HG02973 (cell line): Measurements from ENCODE around the gene ASCL4.
"Not testable (repeated sequence)": the region's sequence is repeated elsewhere in the genome, so short reads cannot be mapped to it uniquely, and the experiment has no call there.

Experiments
- ATAC-seq: cut with Tn5 transposase; IDR thresholded peaks from one replicate; pipeline ENCODE4 v1.9.1; 2021; ENCODE audit warnings: moderate library complexity; ENCODE audit not compliant: unreplicated experiment

ASCL4 gene, protein sequence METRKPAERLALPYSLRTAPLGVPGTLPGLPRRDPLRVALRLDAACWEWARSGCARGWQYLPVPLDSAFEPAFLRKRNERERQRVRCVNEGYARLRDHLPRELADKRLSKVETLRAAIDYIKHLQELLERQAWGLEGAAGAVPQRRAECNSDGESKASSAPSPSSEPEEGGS

DNA sequence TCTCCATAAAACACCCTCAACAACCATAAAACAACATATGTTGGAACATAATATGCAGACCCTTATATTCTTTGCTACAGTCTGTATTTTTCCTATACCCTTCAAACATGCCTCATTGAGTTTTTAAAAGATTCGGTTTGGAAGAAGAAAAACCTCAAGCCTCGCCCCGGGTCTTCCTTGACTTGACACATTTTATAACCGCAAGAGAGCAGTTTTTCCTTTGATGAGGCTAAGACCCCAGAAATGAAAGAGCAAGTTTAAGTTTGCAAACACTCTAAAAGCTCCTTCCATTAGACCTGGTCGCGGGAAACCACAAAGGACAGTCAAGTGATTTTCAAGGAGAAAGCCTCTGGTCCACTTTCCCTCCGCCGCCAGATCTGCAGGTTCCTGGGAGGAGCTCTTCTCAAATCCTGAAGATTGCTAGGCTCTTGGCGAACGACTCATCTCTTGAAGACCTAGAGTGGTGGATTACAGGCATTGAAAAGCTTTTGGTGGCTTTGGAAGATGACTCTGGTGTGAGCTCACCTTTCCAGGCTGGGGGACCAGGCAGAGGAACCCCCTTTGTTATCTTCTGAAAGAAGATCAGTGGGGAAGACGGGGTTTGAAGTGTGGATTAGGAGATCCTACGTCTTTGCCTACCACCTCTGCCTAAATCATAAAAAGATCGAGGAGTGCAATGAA lies at the start of gene ASCL4:
Gene ASCL4 (plus strand): TSS at position 356 of the 681 bp plus-strand sequence. CDS start 515 bp downstream, outside the sequence.
- ATAC-seq = no peak

DNA sequence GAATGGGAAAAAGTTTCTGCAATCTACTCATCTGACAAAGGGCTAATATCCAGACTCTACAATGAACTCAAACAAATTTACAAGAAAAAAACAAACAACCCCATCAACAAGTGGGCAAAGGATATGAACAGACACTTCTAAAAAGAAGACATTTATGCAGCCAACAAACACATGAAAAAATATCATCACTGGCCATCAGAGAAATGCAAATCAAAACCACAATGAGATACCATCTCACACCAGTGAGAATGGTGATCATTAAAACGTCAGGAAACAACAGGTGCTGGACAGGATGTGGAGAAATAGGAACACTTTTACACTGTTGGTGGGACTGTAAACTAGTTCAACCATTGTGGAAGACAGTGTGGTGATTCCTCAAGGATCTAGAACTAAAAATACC lies 47.2 kb upstream of the ASCL4 start:
- not testable (repeated sequence) for ATAC-seq

DNA sequence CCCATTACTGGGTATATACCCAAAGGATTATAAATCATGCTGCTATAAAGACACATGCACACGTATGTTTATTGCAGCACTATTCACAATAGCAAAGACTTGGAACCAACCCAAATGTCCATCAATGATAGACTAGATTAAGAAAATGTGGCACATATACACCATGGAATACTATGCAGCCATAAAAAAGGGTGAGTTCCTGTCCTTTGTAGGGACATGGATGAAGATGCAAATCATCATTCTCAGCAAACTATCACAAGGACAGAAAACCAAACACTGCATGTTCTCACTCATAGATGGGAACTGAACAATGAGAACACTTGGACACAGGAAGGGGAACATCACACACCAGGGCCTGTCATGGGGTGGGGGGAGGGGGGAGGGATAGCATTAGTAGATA lies 46.8 kb upstream of the ASCL4 start:
- ATAC-seq = not testable (repeated sequence)

DNA sequence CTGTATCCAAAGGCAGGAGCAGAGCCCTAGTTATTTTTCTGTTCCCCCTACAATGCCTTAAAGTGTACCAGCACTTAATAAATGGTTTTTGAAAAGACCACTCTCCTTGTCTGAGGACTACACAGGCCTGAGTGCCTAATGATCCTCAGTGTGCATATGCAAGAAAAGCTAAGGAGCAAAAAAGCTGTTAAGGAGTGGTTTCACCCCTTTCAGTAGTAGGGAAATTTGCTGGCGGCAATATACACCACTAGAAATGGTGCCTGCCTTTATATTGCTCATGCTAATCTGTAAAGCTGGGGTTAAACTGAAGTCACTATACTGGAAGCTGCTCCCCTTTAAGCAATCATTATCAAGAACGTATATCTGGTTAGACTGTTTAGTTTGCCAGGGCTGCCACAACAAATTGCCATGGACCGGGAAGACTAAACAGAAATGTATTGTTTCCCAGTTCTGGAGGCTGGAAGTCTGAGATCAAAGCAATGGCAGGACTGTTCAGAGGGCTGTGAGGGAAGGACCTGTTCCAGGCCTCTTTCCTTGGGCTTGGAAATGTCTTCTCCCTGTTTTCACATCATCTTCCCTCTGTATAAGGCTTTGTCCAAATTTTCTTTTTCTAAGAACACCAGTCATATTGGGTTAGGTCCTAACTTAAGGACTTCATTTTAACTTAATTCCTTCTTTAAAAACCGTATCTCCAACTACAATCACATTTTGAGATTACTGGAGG lies 43.7 kb upstream of the ASCL4 start:
- ATAC-seq = no peak

DNA sequence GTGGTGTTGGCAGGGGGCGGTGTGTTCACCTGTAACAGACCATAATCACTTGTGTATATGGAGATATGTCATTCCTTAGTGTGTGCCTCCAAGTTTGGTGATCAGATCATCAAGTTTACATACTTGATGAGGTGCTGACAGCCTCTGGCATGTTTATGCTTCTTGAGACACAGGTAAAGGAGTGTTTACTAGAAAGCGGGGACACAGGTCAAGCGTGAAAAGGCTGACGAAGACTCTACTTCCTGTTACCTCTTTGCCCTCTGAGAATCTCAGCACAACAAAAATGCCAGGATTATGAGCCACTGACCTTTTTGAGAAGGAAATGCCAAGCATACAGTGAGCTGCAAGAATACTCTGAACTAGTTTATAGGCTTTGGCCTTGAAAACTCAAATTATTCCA lies 43.1 kb upstream of the ASCL4 start:
- ATAC-seq = no peak

DNA sequence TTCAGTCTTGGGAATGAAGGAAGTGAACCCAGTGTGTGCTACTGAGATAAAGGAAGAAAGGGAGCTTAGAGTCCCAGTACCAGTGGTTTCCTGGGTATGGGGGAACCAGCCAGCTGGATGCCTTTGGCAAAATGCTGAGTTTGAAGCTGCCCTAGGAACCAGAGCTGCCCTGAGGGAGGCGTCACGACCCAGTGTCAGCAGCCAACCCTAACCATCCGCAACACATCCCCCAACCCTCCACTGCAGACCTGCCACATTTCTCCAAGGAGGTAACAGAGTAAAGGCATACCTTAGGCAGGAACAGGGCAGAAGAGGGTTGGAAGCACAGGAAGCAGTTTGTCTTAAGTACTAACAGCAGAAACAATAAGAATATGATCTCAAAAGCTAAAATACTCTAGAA lies 42.1 kb upstream of the ASCL4 start:
- no peak for ATAC-seq

DNA sequence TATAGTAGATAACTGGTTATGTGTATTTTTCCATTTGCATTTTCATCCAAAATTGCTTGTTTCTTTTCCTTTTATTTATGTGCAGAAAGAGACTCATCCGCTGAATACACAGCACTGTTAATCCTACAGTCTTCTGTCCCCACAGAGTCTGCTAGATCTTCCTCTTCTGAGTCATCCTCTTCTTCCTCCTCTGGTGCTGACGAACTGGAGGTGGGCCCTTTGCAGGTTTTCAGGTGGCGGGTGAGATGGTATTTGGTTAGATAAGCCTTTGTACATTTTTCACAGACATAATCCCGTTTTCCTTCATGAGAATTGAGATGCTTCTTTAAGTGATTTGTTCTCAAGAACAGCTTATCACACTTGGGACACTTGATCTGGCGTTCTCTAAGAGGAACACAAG lies 40.4 kb upstream of the ASCL4 start:
- no peak for ATAC-seq

DNA sequence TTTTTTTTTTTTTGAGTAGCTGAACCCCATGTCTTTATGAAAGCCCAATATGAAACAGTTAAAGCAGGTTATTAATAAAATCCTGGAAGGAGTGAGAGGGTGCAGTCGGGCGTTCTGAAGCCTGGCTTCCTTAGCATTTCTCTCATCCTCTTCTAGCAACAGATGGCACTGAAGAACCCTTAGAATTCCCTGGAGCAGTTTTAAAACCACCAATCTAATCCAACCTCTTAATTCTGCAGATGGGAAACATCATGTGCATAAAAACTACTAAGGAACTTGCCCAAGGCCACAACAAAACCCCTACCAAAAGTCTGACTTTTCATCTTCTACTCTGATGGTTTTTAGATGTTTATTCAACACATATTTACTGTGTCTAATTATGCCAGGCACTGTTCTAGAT lies 38.7 kb upstream of the ASCL4 start:
- no peak for ATAC-seq

DNA sequence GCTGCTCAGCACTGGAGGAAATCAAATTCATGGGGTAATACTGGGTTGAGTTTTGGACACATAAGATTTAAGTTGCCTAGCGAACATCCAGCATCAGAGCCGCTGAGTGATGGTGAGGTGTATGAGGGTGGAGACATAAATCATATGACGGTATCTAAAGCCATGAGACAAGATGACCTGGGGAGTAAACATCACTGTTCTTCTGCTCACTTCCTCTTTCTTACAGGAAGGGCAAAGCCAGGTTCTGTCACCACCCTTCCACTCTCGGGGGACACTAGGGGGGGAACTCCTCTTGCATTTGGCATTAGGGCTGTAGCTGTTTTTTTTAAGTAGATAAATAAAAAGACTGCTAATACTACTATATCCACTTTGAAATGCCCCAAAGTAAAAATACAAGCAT lies 37.6 kb upstream of the ASCL4 start:
- ATAC-seq = peak; percentile 94

DNA sequence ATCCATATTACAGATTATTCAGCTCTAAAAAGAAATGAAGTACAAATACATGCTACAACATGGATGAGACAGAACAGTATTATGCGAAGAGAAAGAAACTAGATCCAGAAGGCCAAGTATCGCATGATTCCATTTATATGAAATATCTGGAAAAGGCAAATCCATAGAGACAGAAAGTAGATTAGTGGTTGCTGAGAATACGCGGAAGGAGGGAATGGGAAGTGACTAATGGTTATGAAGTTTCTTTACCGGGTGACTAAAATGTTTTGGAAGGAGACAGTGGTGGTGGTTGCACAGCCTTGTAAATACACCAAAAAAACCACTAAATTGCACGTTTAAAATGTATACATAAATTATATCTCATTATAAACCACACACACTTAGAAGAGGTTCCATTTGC lies 26.0 kb upstream of the ASCL4 start:
- ATAC-seq = no peak

DNA sequence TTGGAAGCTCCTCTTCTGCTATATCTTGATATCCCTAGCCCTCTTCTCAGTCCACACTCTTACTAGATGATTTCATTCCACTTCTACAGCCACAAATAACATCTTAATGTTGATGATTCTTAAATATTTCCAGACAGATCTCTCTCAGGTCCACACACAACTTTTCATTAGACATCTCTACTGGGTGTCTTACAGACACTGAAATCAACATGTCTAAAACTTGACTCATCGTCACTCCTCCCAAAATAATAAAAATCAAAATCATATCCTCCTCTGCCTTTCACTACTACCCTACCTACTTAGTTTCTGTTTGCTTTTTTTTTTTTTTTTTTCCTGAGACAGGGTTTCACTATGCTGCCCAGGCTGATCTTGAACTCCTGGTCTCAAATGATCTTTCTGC lies 25.4 kb upstream of the ASCL4 start:
- ATAC-seq = no peak

DNA sequence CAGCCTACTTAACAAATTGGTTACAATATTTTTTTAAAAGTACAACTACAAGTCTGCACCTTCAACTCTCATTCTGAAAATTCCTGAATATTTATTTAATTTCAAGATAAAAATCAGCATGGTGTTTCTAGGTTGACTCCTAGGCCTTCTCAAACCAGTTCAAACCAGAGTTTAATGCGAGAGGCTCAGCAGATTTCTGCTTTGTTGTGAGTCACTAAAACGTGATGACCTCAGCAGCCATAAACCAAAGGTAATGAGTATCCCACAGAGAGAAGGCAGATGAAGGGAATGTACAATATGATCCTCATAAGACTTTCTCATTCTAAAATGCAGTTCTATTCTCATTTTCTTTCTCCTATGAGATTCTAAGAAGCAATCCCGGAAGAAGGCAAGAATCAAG lies 15.1 kb upstream of the ASCL4 start:
- ATAC-seq = no peak

DNA sequence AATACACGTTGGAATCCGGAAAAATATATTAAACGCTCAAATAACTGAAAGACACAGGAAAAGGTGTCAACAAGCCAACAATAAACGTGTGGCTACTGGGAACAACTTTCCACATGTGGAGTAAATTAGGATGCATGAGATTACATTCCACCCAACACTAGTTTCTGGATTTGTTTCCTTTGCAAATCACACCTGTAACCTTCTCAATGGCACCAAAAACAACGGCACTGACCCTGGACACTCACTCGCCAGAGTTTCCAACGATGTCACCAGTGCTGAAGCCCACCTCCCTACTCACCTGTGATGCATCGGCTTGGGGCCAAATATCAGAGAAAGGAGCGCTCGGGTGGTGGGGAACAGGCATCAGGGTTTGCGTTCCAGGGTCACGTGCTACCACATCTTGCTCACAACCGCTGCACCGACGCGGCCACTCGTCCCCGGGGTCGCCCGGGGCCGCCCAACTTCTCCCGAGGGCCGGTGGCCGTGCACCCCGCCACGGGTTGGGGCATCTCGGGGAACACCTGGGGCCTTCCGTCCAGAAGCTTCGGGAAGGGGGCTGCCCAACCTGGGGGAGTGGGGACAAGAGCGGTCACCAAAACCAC lies 14.2 kb upstream of the ASCL4 start:
- peak; percentile 21 for ATAC-seq

DNA sequence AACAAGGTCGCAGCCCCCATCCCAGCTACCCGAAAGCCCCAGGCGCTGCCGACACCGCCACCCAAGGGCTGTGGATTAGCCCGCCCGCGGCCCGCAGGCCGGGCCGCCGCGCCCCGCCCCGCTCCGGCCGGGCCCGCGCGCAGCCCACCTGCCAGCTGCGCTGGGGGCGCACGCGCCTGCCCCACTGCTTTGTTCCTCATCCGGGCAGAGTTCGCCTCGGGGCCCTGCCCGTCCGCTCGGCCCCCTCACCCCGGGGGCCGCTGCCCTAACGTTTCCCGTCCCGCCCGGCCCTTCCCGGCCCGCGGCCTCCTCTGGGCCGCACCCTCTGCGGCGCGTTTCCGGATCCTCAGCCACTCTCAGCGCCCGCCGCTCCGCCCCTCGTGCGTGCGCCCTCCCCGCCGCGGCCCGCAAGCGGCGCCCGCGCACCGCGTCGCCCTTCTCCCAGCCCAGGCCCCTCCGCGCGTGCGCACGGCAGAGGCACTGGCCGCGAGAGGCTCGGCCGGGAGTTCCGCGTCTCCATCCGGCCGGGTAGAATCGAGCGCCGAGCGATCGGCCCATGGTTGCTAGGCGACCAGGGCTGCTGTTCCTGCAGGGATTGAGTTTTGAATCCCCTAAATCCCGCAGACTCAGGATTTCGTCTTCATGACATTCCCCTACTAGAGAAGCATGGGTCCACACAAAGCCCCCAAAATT lies 13.5 kb upstream of the ASCL4 start, which contains the start of gene PRDM4:
Gene PRDM4 (minus strand): TSS at position 329 of the 693 bp plus-strand sequence. CDS start 622 bp downstream, outside the sequence.
- peak; percentile 93 for ATAC-seq

DNA sequence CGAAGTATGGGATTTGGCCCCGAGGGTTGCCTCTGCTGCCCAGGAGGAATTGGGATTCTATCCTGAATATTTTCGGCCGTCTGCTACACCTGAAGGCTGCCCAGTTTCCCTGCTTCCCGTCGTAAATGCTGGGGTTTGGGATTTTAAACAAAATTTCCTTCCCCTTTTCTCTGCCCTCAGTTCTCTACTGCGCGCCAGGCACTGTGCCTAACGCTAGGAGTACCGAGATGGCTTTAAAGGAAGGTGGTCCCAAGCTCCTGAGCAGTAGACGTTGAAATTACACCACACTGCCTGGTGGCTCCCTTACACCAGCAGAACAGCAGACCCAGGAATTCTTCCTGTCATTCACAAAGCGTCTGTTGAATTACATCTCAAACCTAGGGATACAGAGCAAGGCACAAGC lies 13.0 kb upstream of the ASCL4 start:
- no peak for ATAC-seq

DNA sequence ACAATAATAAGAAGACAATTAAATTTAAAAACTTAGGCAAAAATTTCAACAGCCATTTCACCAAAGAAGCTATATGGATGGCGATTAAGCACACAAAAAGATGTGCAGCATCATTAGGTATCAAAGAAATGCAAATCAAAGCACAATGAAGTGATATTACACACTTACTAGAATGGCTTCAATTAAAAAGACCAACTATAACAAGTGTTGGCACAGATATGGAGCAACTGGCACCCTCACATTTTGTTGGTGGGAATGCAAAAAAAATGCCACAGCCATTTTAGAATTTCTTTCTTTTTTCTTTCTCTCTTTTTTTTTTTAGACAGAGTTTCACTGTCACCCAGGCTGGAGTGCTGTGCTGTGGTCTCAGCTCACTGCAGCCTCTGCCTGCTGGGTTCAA lies 11.6 kb upstream of the ASCL4 start:
- no peak for ATAC-seq

DNA sequence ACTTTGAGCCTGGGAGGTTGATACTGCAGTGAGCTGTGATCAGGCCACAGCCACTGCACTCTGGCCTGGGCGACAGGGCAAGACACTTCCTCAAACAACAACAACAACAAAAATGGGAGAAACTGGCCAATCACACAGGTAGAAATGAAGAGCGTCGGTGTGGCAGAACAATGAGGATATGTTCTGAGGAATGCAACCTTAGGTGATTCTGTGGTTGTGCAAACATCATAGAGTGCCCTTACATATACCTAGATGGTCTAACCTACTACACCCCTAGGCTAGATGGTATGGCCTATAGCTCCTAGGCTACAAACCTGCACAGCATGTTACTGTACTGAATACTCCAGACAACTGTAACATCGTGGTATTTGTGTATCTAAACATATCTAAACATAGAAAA lies 9.9 kb upstream of the ASCL4 start:
- no peak for ATAC-seq

DNA sequence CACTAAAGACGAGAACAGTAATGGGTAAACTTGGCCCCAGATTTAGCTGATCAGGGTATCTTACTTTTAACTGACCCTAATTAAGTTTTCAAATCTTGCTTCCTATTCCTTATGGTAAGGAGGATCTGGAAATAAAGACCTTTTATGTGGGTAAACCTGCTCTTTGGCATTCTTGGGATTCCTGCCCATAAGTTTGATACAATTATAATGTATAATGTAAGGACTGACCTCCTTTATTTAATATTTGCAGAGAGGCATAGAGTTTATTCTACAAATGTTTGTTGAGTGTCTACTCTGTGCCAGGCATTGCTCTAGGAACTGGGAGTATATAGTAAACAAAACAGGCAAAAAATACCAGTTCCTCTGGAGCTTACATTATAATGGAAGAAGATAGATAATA lies 9.2 kb upstream of the ASCL4 start:
- no peak for ATAC-seq

DNA sequence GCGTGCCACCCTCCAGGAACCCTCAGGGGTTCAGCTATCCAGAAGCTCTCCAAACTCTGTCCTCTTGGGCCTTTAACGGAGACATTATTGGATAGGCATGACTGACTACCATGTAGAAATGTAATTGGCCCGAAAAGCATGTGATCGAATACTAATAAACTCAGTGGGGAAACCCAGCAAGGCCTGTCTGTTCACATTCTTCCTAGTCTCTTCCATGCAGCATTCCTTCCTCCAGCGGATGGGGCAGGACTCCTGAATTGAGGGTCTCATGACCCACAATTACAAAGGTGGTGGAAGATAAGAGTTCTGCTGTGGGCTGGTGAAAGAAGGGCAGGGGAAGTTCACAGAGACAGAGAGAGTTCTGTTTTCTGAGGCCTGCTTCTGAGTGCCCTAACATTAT lies 7.0 kb upstream of the ASCL4 start:
- no peak for ATAC-seq

DNA sequence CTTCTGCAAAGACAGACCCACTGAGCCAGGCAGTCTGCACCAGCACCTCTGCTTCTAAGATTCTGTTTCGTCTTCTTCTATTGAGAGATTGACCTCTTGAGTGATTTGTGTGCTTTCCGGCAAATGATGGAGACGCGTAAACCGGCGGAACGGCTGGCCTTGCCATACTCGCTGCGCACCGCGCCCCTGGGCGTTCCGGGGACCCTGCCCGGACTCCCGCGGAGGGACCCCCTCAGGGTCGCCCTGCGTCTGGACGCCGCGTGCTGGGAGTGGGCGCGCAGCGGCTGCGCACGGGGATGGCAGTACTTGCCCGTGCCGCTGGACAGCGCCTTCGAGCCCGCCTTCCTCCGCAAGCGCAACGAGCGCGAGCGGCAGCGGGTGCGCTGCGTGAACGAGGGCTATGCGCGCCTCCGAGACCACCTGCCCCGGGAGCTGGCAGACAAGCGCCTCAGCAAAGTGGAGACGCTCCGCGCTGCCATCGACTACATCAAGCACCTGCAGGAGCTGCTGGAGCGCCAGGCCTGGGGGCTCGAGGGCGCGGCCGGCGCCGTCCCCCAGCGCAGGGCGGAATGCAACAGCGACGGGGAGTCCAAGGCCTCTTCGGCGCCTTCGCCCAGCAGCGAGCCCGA lies 703 bp downstream of the ASCL4 start:
- ATAC-seq = no peak

DNA sequence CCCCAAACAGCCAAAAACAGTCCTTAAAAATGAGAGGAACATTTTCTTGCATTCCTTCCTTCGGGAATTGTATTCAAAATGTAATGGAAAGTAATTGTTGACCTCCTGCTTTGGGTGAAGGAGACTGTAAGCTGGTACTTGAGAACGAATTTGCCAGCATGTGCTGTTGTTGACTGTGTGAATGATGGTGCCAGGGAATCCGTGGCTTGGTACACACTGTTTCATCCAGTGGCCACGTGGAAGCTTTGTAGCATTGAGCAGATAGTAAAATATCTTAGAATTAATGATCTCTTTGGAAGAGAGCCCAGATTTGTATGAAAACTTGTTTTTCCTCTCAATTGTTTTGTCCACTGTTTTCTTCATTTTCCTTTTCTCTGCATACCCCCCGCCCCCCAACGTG lies 1.7 kb downstream of the ASCL4 start:
- ATAC-seq = no peak
